Stimulated activated CD4-positive, alpha-beta T cell treated with anti-CD3 and anti-CD28 coated beads, Interleukin-4, amount 100 ng/mL, for 24 hours (primary cell): ENCODE results near the gene HPGD.
"Not testable (repeated sequence)": the region's sequence is repeated elsewhere in the genome, so short reads cannot be mapped to it uniquely, and the experiment has no call there.

Experiments
- DNase-seq: peaks from one replicate; pipeline ENCODE4 v3.0.0-alpha.2; 2020

The HPGD gene

DNA sequence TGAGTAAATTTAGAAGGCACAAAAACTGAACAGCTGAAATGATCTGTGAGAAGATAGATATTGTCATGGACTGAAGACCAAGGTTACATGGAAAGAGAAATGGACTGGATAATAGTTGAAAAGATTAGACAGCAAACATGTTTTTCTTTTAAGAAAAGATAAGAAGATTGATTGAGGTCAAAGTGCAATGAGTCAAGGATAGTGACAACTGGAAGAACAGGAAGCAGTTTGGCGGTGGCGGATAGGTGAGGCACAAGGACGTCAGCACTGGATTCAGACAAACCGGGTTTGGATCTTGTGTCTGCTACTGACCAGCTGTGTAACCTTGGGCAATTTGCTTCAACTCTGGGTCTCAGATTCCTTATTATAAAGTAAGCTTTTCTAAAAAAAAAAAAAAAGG lies 2.0 kb upstream of the HPGD start:
- no peak for DNase-seq

DNA sequence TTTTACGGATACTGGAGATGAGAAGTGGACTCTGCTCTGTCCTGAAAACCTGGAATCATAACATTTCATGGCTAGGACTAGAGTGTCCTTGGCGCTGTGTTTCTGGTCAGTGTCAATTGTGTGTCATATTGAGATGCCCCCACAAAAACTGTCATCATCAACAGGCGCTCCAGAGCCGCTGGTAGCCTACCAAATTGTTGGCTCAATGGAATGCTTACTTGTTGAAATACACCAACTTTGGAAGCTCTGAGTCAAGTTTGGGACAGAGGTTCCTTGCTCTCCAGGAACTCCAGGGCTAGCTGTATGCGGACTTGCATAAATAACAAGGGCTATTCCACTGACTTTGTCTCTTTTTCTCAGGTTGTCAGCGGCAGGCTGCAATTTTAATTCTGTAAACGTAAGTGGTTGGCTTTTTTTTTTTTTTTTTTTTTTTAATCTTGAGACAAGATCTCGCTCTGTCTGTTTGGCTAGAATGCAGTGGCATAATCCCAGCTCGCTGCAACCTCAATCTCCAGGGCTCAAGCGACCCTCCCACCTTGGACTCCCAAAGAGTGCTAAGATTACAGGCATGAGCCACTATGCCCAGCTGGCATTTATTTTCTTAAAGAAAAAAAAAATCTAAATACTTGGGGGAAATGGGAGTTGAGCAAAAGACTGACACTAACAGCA lies 871 bp upstream of the HPGD start:
- DNase-seq: no peak

DNA sequence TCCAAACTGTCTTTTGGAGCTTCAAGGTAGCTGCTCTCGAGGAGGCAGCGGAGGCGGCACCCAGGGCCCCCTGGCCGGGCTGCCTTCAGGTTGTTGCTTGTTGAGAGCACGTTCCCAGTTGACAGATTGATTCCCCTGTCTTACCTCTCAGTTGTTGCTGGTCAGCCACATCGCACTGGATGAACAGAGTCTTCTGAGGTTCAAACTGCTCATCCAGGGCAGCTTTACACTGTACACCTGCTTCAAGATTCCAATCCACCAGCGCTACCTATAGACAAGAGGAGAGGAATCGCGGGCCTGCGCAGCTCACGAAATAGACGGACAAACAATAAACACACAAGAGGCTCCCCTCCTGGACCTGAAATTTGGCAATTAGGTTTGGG lies 497 bp downstream of the HPGD start:
- no peak for DNase-seq

DNA sequence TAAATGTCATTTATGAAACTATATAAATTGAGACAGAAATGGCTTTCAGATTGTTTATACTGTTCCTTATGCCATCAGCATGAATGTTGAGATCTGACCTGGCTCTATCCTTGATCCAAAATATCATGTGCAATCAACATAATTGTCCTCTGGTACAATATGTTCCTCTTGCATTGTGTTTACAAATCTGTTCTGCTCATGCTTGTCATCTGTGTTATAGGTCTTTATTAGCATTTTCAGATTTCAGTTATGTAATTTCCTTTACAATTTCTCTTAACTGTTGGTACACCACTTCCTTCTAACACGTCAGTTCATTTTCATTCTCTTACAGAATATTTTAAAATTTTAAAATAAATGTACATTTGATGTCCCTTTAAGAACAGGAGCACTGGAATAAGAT lies 1.6 kb downstream of the HPGD start:
- DNase-seq: no peak

DNA sequence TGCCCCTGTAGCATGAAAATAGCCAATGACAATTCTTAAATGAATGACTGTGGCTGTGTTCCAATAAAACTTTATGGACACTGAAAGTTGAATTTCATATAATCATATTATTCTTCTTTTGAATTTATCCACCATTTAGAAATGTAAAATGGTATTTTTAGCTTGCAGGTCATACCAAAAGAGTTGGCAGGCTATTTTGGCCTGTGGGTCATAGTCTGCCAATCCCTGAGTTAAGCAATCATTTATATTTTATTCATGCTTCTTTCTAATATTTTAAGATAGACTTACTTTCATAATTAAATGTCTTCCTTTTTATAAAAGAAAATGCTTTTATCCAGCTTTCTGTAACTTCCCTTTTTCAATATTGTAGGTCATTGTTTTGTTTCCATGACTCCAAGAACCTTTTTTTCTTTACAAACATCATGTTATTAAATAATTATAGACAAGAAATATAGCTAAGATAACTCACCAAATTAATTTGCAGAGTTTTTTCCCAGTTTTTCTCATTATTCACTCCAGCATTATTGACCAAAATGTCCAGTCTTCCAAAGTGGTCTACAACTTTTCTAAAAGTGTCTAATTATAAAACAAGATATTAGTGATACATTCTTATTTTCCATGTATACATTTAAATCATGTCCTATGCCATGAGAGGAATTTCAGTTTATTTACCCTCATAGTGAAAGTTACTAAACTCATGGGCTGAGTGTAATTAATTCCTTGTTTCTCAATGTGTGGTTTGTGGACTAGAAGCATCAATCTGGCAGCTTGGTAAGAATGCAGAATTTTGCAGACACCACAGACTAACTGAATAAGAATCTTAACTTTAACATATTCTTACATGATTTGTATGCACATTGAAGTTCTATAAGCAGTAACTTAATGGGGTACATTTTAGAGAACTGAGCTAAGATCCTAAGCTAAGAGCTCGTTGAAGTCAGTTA lies 4.5 kb downstream of the HPGD start:
- DNase-seq: no peak

DNA sequence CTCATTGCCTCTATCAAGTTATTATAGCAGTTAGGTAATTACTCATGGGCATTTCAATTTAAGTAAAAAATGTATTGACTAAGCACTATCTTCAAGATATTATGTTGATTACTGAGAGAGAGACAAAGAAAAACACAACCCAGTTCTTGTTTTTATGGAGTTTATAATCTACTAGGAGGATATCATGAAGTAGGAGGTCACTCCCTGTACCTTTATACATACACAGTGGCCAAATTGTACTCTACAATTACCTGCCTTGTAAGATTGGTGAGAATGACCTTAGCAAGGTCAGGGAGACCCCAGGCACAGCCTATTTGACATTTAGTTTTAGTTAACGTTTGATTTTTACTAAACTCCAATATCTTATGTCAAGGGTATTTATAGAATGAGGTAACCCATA lies 5.5 kb downstream of the HPGD start:
- DNase-seq: no peak

DNA sequence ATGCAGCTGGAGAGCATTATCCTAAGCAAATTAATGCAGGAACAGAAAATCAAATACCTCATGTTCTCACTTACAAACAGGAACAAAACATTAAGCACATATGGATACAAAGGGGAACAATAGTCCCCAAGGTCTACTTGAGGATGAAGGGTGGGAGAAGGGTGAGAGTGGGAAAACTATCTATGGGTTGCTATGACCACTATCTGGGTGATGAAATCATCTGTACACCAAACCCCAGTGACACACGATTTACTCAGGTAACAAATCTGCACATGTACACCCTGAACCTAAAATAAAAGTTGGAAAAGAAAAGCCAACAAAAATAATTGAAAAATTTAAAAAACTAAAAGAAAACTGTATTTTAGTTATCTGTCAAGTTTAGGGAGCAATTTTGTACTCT lies 5.9 kb downstream of the HPGD start:
- DNase-seq: no peak

DNA sequence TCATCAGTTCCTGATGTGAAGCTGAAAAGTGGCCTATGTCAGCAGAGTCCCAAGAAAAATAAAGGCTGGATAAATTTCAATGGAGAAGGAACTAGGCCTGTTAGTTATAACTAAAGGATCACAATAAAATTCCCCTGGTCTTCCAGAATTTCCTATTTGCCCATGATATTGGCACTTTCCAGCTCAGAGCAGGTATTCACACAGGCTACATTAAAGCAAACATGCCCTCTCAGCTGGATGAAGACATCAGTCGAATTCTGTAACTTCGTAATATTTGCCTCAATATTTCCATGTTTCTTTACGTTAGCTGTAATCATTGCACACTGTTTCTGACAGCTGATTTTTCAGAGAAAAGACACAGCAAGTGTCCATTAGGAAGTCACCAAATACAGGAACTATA lies 9.5 kb downstream of the HPGD start:
- no peak for DNase-seq

DNA sequence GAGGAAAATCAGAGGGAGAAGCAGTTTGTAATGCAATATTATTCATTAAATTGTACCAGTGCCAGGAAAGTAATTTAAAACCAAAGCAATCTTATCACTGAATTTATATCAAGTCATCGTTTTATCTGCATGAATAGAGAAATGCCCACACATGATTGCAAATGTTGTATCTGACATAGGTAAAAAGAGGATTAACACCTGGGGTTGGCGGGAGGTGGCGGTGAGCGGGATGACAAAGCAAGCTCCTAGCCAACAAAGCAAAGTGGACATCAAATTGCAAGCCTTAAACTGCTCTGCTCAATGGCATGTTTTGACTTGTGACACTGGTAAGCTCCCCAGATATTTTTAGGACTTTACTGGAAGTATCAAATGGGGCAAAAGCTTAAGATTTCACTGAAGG lies 16.4 kb downstream of the HPGD start:
- DNase-seq: no peak

DNA sequence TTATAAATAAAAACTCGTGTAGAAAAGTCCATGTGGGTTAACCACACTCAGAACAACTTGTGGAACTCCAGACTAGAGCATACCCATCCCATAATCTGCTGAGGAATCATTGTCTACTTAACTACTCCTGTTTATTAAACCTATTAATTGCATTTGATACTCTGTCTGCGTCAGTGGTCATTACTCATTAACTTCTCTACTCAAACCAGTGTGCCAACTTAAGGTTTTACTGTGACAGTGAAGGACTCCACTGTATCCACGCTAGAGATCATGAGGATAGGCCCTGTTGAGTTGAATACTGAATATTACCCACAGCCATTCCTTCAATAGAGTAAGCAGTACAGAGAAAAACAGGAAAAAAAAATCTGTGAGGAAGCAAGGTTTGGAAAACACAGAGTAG lies 17.3 kb downstream of the HPGD start:
- no peak for DNase-seq

DNA sequence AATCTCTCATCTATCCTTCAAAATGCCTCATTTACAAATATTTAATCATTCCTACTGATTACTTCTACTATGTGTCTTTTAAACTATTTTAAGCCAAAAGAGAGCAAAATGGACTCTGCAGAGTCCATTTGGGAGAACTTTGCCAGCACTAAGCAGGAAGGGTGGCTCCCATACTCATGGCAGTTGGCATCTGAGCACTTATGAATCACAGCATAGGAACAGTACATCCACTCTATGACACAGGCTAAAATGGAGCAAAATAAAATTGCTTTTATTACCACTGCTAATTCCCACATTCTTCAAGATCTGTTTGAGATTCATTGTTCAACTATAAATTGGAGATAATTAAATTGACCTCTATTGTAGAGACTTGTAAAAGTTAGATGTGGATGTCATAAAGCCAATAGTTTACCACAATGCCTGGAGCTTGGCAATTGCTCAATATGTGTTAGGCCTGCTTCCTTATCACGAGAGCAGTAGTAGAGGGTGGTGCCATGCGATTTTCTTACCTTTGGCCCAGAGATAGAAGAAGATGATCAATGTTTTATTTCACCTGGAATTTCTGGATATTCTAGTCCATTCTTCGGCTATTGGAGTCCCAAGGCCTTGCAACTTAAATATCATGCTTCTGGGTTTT lies 19.1 kb downstream of the HPGD start:
- DNase-seq: no peak

DNA sequence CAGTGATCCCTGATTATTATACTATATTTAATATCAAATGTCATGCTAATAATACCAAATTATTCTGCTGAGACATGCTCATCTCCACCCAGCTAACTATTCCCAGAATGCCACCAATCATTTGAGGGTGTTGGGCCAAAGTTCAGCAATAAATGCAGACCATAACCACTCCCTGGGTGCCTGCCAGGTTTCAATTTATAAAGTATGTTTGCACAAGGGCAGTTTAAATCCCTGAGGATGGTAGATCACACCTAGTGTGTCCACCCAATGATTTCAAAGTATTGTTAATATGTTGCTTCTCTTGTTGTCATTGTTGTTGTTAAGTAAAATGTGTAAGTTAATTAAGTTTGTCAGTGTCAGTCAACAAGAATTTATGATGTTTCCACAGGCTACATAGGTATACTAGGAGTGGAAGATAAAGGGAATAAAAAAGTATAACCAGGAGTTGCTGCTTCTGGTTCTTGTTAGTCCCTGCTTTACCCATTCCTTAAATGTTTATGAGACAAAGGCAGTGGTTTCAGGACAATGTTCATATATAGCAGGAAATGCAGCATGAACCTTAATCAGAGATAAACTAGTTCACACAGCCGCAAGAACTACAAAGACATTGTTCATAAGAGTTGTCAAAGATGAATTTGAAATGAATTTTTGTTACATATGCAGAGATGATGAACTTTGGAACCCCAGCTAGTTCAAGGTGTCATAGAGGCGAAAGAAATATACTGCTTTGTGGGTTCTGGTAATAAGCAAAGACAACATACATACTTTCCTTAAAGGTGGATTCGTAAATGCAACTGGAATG lies 25.5 kb downstream of the HPGD start:
- no peak for DNase-seq

DNA sequence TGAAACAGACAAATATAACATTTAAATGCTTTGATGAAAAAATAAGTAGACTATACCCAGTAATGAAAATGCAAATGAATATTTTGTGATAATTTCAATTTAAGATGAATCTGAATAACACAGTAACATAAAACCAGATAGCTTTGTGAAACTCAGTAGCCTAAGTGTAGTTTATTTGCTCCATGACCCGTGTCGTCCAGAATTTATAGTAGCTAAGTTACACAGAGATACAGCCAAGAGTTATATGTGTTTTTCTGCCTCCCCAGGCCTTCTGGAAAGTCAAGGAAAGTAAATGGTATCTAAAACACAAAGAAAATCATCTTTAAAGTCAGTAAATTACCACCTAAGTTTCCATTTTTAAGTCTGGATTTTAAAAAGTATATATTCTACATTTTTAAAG lies 26.7 kb downstream of the HPGD start:
- DNase-seq: no peak

DNA sequence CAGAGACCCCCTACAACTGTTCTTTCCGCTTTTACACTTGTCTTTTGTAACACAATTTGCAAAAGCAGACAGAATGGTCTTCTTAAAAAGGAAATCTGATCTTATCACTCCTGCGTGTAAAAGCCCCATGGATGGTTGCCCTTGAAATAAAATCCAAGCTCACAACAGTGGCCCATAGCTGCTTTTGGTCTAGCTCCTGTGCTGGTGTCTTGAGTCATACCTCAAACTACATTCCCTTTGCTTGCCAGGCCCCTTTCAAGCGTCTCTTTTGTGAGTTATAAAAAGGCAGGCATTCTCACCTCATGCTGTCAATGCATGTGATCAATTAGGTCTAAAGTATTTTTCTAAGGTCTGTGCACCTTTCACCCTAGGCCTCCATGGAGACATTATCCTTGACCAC lies 27.6 kb downstream of the HPGD start:
- no peak for DNase-seq

DNA sequence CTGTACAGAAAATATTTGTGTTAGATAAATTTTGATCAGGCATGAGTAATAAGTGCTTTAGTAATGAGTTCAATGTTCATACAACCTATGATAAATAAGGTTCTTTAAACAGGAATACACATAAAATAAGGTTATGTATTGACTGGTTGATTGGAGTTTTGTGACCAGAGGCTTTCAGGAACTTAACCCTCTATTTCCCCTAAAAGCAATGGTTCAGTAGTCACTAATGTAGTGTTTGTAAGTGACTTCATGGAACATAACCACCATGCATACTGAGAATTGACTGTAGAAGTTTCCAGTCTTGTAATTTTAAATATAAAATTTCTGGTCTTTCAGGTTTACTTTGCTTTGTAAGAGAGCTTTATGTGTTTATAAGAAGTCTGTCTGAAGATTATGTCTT lies 28.1 kb downstream of the HPGD start:
- DNase-seq: no peak

DNA sequence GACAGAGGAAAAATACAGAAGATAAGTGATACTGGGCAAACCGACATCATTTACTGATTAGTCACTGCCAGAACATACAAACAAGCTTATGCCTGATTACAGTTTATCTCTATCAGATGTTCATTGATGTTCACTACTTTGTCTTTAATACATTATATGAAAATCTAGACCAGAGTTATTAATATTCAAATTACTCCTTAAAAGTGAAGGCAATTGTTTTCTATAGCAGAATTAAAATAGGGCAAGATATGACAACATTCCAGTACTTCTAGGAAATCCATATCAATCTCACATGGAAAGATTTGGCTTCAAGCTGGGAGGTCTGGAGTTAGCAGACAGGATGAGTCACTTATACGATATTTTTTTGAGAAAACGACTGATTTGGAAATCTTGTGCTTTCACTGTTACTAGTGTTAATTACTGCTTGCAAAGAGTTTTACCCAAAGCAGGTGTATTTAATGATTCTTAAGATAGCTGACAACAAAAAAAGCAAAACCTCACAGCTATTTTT lies 31.8 kb downstream of the HPGD start:
- DNase-seq: no peak

DNA sequence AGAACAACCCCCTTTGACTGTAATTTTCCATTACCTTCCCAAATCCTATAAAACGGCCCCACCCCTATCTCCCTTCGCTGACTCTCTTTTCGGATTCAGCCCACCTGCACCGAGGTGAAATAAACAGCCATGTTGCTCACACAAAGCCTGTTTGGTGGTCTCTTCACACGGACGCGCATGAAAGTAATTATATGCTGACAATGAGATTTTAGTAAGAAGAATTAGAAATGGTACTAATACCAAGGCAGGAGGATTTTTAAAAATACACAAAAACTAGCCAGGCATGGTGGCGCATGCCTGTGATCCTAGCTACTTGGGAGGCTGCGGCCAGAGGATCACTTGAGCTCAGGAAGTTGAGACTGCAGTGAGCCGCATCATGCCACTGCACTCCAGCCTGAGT lies 33.9 kb downstream of the HPGD start:
- DNase-seq: not testable (repeated sequence)

DNA sequence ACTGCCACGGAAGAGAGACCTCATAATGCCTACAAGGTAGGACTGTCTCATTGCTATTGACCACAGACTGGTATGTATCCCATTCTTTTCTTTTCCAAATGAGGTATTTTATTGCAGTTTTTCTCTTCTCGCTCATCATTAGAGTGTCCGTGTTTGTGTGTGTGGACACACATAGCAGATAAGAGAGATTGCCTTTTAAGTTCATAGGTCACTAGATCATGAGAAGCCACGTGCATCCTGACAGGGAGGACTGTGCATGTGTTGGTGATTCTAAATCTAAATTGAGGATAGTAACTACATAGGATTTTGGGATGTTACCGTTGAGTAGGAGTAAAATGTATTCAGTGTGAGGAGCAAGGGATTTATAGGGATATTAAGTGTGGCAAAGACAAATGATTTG lies 37.3 kb downstream of the HPGD start:
- no peak for DNase-seq

DNA sequence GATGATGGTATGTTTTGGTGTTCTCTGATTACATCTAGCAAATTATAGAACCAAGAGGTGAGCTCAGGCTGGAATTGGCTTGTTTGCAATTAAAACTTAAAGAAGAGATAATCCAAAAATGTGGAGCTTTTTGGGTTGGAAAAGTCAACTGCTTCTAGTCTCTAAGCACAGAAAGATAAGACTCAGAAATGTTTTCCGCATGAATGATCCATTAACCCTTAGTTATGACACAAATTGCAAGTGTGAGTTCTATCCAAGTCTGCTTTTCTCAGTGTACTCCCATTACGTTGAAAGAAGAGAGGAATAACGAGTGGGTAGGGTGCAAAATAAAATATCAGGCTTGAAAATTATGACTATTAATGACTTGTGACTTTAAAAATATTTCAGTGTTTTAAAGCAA lies 38.5 kb downstream of the HPGD start:
- DNase-seq: no peak

DNA sequence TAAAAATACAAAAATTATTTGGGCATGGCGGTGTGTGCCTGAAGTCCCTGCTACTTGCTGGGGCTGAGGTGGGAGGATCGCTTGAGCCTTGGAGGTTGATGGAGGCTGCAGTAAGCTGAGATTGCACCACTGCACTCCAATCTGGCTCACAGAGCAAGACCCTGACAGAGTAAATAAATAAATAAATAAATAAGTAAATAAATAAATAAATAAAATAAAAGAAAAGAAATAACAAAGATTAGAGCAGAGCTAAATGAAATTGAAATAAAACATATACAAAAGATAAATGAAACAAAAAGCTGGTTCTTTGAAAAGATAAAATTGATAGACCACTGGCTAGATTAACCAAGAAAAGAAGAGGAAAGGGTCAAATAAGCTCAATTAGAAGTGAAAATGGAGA lies 43.1 kb downstream of the HPGD start:
- DNase-seq: no peak

DNA sequence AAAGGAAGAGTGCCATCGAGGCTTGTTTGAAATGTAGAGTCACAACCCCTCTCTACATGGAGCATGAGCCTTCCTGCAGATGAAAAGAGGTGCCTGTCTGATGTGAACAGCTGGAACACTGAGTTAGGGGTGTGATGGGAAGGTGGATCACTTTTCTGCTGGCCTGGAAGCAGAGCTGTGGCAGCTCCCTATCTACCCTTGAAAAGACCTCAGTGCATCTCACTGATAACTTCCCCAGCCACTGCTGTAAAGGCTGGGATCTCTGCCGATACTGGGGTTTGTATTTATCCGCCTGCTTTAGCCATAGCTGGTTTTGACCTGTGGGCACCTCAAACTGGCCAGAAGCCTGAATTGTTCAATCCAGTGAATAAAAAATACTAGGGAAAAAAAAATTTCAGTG lies 46.8 kb downstream of the HPGD start:
- no peak for DNase-seq

DNA sequence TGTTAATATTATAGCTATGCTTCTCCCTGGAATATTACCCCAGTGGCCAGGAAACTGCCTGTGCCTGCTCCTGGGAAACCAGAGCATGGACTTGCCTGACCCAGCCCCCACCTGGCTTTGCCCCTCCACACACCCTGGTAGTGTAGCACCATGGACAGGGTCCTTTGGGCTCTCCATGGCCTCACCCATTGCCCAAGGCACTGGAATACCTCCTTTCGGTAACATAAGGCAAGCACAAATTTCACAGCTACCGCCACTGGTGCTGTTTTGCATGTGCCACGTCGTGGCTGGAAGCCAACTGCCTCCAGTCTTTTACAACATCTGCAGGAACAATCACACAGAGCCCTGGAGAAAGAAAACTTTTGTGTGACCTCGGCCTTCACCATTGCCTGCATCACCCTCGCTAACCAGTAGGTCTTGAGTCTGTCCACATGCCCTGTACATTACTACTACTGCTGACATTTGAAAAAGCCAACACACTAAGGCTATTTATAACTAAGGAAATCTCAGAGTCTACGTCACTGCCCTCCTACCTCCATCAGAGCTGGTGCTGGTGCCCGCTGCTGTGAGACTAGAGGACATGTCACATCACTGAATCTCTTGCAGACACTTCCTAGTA lies 47.7 kb downstream of the HPGD start:
- no peak for DNase-seq

DNA sequence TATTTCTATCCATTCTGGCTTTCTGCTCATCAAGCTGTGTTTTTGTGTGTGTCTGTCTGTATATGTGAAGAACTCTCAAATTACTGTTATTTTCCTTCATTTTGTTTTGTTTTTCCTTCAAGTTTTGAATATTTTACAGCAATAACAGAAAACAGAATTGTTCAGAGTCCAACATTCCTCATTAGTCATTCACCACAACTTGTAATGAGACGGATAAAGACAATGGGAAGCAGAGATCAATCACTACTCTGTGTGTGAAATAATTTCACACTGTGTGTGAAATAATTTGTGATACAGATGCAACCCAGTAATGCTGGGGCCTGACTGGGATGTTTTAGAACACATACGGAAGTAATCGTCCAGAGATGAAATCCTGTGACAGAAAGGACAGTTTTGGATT lies 55.2 kb downstream of the HPGD start:
- no peak for DNase-seq
